Panc1 (cell line): ENCODE measurements around the gene ADGRF1. TPM values are rescaled to one million over a fixed set of nuclear protein-coding genes. Genes with fewer than 3 reads are reported as not detected.

Experiments used
- ATAC-seq: fragments of 200-7000 bp; cut with Tn5 transposase; 2 replicates; pipeline ENCODE4 v1.9.1; 2020; ENCODE audit warnings: mild to moderate bottlenecking, moderate library complexity
- BruUV-seq: library from RNA; stranded (reverse); fragments of 400-500 nt; replicated peaks from 2 replicates; lab custom pipeline; 2021; lab: Mats Ljungman, UMichigan
- CTCF ChIA-PET: fragments of 300-600 bp; sonication (Branson Sonifier 250); formaldehyde crosslinking; loops from one replicate; lab custom pipeline; 2022; ENCODE audit warnings: antibody characterized with exemption; lab: Charles Lee
- POLR2A ChIA-PET: fragments of 300-600 bp; sonication (Branson Sonifier 250); formaldehyde crosslinking; loops from one replicate; lab custom pipeline; 2022; ENCODE audit warnings: antibody characterized with exemption; lab: Charles Lee
- DNase-seq: peaks from one replicate; pipeline ENCODE4 v3.0.0-alpha.2; 2010; ENCODE audit warnings: low read depth, low spot score
- H3K27ac ChIP-seq: 2 replicates; pipeline ENCODE4 v1.5.1; 2011; ENCODE audit warnings: mild to moderate bottlenecking, low read length, inconsistent platforms
- H3K27me3 ChIP-seq: fragments of 200-500 bp; sonication (Bioruptor generic); 2 replicates; pipeline ENCODE4 v1.6.0; 2014; ENCODE audit warnings: low read length, inconsistent platforms; ENCODE audit not compliant: control insufficient read depth, insufficient read depth
- H3K36me3 ChIP-seq: fragments of 200-500 bp; sonication (Bioruptor generic); 2 replicates; pipeline ENCODE4 v1.5.1; 2014; ENCODE audit warnings: inconsistent platforms, mild to moderate bottlenecking, low read length, moderate library complexity; ENCODE audit not compliant: control insufficient read depth, insufficient read depth
- H3K4me1 ChIP-seq: 2 replicates; pipeline ENCODE4 v1.5.1; 2011; ENCODE audit warnings: inconsistent platforms, mild to moderate bottlenecking, low read length, moderate library complexity; ENCODE audit not compliant: control insufficient read depth, insufficient read depth
- H3K4me3 ChIP-seq, 2 experiments: 2 replicates each; pipeline ENCODE4 v1.5.1; 2011 to 2012; ENCODE audit warnings: low read depth in 2 of 2, low read length in 2 of 2, mild to moderate bottlenecking in 2 of 2, inconsistent platforms in 1 of 2, moderate library complexity in 1 of 2
- H3K9me3 ChIP-seq: fragments of 200-500 bp; sonication (Bioruptor generic); 2 replicates; pipeline ENCODE4 v1.5.1; 2014; ENCODE audit warnings: low read depth, mild to moderate bottlenecking, inconsistent platforms, low read length, moderate library complexity; ENCODE audit not compliant: control insufficient read depth, insufficient read depth
- POLR2AphosphoS5 ChIP-seq: IDR thresholded peaks from 2 replicates; pipeline ENCODE4 v1.6.1; 2012; ENCODE audit warnings: mild to moderate bottlenecking, low read depth, low read length, moderate library complexity
- SIN3A ChIP-seq: IDR thresholded peaks from 2 replicates; pipeline ENCODE4 v1.6.1; 2012; ENCODE audit warnings: low read depth, mild to moderate bottlenecking, low read length, moderate library complexity, borderline replicate concordance; ENCODE audit not compliant: insufficient read depth
- TCF7L2 ChIP-seq: IDR thresholded peaks from 2 replicates; pipeline ENCODE4 v1.6.1; 2011; ENCODE audit warnings: mild to moderate bottlenecking, low read depth, low read length, inconsistent platforms
- in situ Hi-C: cut with HindIII; loops from 2 replicates; pipeline ENCODE4 v1.10.0; 2016; ENCODE audit warnings: low sequenced_read_pairs, low pct_unique_long_range_greater_than_20kb
- intact Hi-C: fragments of 100-400 bp; cut with micrococcal nuclease; formaldehyde crosslinking; loops from one replicate; pipeline ENCODE4 v1.10.0; 2022; ENCODE audit not compliant: unreplicated experiment
- total RNA-seq: library from RNA; stranded (reverse); gene quantifications from one replicate; pipeline ENCODE4 v1.2.1, GENCODE V29; 2021; ENCODE audit not compliant: unreplicated experiment
- TF ChIP-seq, protein P1 (sequence below): fragments of 450-650 bp; IDR thresholded peaks from 2 replicates; pipeline ENCODE4 v1.5.1; 2017; ENCODE audit warnings: mild to moderate bottlenecking
- TF ChIP-seq, protein P2 (sequence below), 2 experiments: IDR thresholded peaks; 2 replicates each; pipeline ENCODE4 v1.6.1; 2011 to 2012; ENCODE audit warnings: low read depth in 2 of 2, control low read depth in 1 of 2, low read length in 1 of 2, mild to moderate bottlenecking in 1 of 2, moderate library complexity in 1 of 2; ENCODE audit not compliant: insufficient read depth in 1 of 2

The ADGRF1 gene
- total RNA-seq, 1 experiment from 2014 or later: 0.95 TPM

DNA sequence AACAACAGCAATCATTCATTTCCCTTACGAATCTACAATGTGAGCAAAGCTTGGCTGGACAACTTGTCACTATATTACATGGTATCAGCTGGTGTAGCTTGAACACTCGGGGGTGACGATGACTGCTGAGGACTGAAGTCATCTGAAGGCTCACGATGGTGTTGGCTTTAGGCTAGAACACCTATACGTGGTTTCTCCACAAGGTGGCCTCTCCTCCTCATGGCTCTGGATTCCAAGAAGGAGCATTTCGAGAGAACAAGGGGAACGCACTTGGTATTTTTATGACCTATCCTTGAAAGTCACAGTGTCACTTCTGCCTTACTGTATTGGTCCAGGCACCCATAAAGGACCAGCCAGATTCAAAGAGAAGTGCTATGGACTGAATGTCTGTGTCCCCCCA is 37.5 kb upstream of the ADGRF1 start:
- ATAC-seq: no peak
- in situ Hi-C loops (no loop called here), intact Hi-C loops (no loop called here)
- BruUV-seq: no TSS peak
- ChIA-PET CTCF (no interaction called here), POLR2A (no interaction called here)
- TF ChIP-seq SIN3A (no peak), POLR2AphosphoS5 (no peak), TCF7L2 (no peak)
- TF ChIP-seq, protein P1, sequence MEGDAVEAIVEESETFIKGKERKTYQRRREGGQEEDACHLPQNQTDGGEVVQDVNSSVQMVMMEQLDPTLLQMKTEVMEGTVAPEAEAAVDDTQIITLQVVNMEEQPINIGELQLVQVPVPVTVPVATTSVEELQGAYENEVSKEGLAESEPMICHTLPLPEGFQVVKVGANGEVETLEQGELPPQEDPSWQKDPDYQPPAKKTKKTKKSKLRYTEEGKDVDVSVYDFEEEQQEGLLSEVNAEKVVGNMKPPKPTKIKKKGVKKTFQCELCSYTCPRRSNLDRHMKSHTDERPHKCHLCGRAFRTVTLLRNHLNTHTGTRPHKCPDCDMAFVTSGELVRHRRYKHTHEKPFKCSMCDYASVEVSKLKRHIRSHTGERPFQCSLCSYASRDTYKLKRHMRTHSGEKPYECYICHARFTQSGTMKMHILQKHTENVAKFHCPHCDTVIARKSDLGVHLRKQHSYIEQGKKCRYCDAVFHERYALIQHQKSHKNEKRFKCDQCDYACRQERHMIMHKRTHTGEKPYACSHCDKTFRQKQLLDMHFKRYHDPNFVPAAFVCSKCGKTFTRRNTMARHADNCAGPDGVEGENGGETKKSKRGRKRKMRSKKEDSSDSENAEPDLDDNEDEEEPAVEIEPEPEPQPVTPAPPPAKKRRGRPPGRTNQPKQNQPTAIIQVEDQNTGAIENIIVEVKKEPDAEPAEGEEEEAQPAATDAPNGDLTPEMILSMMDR: peak; percentile 20
- TF ChIP-seq, protein P2, sequence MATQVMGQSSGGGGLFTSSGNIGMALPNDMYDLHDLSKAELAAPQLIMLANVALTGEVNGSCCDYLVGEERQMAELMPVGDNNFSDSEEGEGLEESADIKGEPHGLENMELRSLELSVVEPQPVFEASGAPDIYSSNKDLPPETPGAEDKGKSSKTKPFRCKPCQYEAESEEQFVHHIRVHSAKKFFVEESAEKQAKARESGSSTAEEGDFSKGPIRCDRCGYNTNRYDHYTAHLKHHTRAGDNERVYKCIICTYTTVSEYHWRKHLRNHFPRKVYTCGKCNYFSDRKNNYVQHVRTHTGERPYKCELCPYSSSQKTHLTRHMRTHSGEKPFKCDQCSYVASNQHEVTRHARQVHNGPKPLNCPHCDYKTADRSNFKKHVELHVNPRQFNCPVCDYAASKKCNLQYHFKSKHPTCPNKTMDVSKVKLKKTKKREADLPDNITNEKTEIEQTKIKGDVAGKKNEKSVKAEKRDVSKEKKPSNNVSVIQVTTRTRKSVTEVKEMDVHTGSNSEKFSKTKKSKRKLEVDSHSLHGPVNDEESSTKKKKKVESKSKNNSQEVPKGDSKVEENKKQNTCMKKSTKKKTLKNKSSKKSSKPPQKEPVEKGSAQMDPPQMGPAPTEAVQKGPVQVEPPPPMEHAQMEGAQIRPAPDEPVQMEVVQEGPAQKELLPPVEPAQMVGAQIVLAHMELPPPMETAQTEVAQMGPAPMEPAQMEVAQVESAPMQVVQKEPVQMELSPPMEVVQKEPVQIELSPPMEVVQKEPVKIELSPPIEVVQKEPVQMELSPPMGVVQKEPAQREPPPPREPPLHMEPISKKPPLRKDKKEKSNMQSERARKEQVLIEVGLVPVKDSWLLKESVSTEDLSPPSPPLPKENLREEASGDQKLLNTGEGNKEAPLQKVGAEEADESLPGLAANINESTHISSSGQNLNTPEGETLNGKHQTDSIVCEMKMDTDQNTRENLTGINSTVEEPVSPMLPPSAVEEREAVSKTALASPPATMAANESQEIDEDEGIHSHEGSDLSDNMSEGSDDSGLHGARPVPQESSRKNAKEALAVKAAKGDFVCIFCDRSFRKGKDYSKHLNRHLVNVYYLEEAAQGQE (IDR thresholded peaks at IDR 0.05; ENCODE audit: insufficient read depth in 1 of 2, low read depth in 2 of 2, low read length in 1 of 2): no peak
- H3K27me3 ChIP-seq: no peaks in the 10 kb centered on the region
- no peak overlapping the region for H3K27ac ChIP-seq
- H3K36me3 ChIP-seq: no peaks in the 10 kb centered on the region
- no peaks in the 10 kb centered on the region for H3K9me3 ChIP-seq
- H3K4me3 ChIP-seq: no peak overlapping the region
- DNase-seq: no peak
- no peaks in the 10 kb centered on the region for H3K4me1 ChIP-seq

DNA sequence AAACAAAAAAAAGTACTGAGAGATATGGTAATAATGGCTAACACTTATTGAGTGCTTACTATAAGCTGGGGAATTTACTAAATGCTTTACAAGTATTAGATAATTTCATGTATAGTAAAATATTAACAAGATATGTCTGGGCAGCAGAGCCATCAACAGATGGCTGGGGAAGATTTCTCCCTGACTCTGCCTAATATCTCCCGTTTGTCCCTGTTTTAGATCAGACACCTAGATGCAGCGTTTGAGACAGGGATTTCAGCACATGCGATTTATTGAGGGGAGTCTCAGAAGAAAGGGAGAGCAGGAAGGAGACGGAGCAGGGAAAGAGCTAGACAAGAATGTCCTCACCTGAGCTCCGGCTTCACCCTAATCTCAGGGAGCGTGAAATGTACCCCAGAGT is 36.9 kb upstream of the ADGRF1 start:
- Histone ChIP-seq H3K27me3 (no peaks in the 10 kb centered on the region), H3K27ac (no peak overlapping the region), H3K9me3 (no peaks in the 10 kb centered on the region), H3K36me3 (no peaks in the 10 kb centered on the region), H3K4me3 (no peak overlapping the region), H3K4me1 (no peaks in the 10 kb centered on the region)
- in situ Hi-C loops: no loop called here
- ChIA-PET POLR2A (no interaction called here), CTCF (no interaction called here)
- no peak for TF ChIP-seq TCF7L2
- TF ChIP-seq, protein P2 (IDR thresholded peaks at IDR 0.05; ENCODE audit: insufficient read depth in 1 of 2, low read depth in 2 of 2, low read length in 1 of 2): no peak
- no peak for TF ChIP-seq SIN3A
- TF ChIP-seq POLR2AphosphoS5: no peak
- TF ChIP-seq, protein P1: no peak
- no peak for DNase-seq
- no peak for ATAC-seq
- intact Hi-C loops: no loop called here
- no TSS peak for BruUV-seq
